ENCODE measurements around the gene OAS3. TPM values are rescaled to one million over a fixed set of nuclear protein-coding genes. Genes with fewer than 3 reads are reported as not detected.
A peak's percentile ranks its signal among the peaks of the same experiment; 100 is the strongest.
"Not testable (repeated sequence)": the region's sequence is repeated elsewhere in the genome, so short reads cannot be mapped to it uniquely, and the experiment has no call there.

Gene OAS3, protein sequence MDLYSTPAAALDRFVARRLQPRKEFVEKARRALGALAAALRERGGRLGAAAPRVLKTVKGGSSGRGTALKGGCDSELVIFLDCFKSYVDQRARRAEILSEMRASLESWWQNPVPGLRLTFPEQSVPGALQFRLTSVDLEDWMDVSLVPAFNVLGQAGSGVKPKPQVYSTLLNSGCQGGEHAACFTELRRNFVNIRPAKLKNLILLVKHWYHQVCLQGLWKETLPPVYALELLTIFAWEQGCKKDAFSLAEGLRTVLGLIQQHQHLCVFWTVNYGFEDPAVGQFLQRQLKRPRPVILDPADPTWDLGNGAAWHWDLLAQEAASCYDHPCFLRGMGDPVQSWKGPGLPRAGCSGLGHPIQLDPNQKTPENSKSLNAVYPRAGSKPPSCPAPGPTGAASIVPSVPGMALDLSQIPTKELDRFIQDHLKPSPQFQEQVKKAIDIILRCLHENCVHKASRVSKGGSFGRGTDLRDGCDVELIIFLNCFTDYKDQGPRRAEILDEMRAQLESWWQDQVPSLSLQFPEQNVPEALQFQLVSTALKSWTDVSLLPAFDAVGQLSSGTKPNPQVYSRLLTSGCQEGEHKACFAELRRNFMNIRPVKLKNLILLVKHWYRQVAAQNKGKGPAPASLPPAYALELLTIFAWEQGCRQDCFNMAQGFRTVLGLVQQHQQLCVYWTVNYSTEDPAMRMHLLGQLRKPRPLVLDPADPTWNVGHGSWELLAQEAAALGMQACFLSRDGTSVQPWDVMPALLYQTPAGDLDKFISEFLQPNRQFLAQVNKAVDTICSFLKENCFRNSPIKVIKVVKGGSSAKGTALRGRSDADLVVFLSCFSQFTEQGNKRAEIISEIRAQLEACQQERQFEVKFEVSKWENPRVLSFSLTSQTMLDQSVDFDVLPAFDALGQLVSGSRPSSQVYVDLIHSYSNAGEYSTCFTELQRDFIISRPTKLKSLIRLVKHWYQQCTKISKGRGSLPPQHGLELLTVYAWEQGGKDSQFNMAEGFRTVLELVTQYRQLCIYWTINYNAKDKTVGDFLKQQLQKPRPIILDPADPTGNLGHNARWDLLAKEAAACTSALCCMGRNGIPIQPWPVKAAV
- total RNA-seq = 7.6 TPM

DNA sequence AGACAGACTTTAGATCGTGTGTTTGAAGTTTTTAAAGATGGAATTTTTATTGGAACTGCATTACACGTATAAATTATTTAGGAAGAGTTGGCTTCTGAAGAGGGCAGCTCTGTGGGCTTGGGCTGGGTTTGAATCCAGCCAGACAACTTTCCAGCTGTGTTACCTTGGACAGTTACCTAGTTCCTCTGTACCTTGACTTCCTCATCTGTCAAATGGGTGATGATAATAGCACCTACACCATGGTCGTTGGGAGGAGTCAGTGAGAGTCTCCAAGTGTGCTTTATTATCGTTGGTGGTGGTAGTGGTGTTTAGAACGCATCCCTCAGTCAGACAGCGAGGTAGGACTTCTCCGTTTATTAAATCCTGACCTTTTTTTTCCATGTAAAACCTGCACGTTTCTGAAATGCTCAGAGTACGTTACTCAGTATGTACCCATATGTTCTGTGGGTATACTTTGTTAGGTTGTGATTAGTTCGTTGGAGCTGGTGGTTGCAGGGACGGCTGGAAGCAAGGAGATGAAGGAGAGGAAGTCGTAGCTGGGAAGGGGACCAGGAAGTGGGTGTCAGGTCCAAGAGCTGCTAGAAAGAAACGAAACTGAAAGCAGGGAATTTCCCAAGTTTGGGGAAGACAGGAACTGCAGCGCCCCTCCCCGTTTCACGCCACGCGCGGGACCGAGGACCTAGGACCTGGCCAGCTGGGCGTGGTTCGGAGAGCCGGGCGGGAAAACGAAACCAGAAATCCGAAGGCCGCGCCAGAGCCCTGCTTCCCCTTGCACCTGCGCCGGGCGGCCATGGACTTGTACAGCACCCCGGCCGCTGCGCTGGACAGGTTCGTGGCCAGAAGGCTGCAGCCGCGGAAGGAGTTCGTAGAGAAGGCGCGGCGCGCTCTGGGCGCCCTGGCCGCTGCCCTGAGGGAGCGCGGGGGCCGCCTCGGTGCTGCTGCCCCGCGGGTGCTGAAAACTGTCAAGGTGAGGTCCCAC, at the start of gene OAS3:
TSS of gene OAS3 (plus strand) at position 734 of the 979 bp plus-strand sequence. CDS start at position 791, 57 bp downstream.
- peak; percentile 86 for DNase-seq

DNA sequence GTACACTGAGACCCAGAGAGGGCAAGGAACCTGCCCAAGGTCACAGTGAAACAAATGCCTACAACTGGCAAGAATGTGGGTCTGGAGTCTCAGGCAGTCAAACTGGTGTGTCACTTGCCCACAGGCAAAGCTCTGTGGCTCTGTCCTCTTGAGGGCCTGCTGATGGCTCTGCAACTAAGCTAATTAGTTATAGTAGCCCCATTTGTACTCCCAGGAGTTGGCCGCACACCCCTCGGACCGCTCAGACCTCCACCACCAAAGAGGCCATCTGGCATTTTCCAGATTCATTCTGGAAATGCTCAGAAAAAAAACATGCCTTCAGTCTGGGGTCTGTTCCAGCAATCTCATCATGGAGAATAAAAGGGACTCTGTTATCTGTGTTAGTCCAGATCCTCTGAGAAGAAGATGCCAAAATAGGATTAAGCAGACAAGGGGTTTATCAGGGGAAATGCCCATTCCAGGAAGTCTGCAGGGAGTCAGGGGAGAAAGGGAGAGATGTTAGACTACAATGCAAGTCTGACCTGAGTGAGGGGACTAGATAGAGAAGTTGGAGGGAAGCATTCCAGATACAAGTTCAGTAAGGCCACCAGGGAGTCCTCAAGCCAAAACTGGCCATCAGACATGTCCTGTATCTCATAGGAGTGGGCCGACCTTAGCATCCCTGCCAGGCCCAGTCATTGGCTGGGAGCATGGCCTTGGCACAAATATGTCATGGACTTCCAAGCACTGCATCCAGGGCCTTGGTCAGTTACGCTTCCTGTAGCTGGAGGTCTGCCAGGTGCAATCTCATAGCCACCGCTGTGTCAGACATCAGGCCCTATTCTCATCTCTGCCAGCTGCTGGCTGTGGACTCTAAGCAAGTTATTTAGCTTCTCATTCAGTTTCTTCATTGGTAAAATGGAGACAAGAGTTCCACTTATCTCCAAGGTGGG, 46.9 kb upstream of the OAS3 start:
- DNase-seq = no peak

DNA sequence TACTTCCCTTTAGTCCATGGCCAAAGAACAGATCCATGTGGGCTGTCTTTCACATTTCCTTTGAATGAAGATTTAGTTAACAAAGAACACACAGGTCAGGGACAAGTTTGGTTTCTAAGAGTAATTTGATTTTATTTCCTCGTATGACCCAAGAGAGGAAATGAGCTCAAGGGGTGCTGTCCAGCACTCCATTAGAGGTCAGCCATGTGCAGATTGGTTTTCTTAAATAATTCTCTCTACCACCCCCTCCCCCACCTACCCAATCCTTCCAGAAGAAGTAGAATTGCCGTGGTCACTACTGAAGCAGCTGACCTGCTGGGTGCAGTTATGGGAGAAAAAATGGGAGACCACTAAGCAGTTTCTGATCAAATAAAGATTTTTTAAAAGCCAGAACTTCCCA, 45.4 kb upstream of the OAS3 start:
- DNase-seq = no peak

DNA sequence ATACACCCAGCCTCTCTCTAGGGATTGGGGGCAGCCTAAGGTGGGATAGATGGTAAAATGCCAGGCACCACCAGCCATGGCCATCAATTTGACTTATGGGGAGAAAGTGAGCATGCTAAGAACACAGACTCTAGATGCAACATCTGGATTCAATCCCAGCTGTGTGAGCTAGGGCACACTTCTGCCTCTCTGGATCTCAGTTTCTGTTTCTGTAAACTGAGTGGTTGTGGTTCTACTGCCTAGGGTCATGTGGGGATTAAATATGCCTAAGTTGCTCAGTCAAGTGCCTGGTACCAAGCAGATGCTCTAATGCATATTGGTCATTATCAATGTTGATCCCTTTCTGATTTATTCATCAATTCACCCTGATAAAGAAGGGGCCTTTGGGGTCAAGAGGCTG, 44.1 kb upstream of the OAS3 start:
- DNase-seq = no peak

DNA sequence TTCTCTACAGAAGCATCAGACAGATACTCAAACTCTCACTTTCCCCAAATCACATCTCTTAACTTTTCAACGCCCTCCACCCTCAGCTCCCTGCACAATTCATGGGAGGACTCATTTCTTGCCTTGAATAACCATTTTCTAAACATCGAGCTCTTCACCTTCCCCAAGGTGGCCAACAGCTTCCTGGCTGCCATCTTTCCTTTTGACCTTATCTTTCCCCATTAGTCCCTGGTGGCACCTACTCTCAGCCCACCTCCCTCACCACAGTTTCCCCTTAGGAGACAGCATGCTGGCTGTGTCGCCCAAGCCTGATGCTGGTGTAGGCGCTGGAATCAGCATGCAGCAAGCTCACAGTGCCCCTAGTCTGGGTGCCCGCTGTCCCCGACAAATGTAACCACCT, 39.9 kb upstream of the OAS3 start:
- DNase-seq = no peak

DNA sequence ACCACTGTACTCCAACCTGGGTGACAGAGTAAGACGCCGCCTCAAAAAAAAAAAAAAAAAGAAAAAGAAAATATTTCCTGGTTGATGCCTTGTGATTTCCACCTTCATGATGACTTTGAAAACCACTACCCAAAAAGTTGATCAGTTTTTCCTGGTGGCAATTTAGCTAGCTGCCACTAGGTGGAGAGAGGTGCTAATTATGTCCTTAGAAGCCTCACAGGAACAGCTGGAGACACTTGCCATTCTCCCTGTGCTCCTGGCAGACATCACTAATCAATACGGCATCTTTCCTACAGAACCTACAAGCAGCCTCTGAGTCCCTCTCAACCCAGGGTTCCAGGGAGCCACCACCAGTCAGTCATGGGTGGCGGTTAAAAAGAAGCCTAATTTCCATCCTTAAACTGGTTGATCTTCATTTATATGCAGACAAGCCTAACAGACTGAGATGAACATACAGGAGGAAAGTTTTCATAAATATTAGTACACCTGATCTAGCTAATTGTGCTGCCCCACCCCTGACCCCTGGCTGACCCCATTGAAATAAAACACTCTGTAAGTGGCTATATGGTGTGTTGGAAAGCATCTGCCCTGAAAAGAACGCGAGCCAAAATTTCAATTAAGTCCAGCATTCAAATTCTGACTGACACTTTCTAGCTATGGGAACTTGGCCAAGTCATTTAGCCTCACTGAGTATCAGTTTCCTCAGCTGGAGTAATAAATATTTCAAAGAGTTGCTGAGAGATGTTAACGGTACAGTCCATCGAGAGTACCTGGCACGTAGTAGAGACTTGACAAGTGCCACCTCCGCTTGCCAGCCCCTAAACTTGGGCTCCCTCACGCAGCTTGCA, 37.8 kb upstream of the OAS3 start:
- DNase-seq = no peak

DNA sequence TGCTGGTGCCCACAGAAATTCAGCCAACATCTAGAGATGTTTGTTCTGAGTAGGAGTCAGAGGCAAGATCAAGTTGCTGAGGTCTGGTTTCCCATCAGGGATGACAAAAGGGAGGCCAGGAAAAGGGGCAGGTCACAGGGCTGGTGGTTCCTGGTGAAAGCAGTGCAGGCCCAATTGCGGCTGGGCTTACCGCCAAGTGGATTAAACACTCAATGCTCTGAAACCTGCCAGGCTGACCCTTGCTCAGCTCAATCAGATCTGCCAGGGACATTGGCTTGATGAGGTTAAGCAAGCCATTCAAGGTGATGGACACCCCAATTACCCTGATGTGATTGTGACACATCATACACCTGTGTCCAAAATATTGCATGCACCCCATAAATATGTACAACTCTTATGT, 37.0 kb upstream of the OAS3 start:
- DNase-seq = no peak

DNA sequence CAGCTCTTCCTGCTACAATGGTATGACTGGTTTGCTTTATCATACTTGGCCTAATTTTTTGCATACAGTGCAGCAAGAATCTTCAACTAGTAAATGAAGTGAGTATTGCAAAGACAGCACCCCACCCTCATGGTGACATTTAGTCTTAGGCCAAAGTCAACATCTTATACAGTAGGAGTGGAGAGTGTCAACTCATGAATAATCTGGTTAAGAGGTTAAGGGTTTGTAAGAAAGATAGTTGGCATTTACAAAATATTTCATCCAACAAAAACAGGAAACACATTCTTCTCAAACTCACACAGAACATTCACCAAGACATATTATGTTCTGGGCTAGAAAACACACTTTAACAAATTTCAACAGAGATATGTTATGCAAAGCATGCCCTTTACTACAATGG, 33.7 kb upstream of the OAS3 start:
- no peak for DNase-seq

DNA sequence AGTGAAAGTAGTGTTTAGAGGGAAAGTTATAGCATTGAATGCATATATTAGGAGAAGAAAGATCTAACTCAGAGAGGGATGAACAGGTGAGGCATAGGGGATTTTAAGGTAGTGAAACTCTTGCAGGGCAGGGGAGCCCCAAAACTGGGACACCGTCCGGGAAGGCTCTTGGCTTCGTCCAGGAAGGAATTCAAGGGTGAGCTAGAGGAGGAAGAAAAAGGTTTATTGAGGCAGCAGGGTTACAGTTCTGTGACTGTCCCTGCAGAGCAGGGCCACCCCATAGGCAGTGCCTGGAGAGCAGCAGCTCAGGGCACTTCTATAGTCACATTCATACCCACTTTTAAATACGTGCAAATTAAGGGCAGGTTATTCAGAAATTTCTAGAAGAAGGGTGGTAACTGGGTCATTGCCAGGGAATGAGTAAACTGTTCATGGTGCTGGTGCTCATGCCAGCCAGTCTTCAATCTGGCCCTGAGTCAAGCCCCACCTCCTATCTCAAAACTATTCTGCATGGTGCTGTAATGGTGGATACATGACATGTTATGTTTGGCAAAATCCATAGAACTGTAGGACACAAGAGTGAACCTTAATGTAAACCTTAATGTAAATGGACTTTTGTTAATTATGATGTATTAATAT, 32.7 kb upstream of the OAS3 start:
- no peak for DNase-seq

DNA sequence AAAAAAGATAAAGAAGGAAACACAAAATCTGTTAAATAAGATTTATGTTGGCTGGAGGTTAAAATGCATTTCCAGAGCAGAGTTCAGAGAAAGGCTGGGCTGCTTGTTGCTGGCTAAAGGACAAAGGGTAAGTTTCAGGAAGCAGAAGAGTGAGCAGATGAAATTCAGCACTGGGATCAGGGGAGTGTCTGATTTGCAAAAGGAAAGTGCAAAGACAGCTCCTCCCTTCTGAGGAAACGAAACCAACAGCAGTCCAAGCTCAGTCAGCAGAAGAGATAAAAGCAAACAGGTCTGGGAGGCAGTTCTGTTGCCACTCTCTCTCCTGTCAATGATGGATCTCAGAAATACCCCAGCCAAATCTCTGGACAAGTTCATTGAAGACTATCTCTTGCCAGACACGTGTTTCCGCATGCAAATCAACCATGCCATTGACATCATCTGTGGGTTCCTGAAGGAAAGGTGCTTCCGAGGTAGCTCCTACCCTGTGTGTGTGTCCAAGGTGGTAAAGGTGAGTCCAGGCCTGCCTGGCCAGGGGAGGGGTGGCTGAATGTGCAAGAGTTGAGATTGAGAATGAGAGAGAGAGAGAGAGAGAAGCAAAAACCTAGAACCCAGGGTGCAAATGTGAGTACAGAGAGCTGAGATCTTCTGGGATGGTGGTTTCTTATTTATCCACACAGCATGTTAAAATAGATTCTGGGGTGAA, 31.4 kb upstream of the OAS3 start, which contains the start of gene OAS1:
TSS of gene OAS1 (plus strand) at position 251 of the 703 bp plus-strand sequence. CDS start at position 329, 78 bp downstream.
- peak; percentile 69 for DNase-seq

DNA sequence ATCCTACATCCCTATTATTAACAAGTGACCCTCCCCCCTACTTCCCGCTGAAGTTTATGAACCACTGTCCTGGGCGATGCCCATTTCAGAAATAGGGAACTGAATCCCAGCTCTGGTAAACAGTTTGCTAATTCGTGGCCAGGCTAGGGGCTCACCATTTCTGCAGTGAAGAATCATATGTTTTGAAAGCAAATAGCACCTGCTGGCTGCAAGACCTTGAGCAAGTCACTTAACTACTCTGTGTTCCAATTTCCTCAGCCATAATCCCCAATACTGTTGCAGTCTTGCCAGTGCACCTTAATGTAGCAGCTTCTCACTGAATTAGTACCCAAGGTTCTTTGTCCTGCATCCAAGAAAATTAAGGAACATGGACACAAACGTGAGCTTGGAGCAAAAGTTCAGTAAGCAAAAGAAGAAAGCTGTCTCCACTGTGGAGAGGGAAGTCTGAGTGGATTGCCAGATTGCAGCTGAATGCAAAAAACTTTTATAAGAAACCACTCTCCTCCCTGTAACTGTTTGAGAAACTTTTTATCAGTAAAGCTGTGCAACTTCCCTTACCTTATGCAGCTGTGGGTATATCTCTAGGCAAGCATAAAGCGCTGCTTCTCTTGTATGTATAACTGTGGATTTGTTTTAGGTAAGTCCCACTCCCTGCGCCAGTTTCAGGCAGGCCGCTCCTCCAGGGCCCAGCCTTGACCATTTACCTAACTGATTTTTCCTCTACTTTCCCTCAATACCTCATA, 30.7 kb upstream of the OAS3 start:
- DNase-seq = no peak

DNA sequence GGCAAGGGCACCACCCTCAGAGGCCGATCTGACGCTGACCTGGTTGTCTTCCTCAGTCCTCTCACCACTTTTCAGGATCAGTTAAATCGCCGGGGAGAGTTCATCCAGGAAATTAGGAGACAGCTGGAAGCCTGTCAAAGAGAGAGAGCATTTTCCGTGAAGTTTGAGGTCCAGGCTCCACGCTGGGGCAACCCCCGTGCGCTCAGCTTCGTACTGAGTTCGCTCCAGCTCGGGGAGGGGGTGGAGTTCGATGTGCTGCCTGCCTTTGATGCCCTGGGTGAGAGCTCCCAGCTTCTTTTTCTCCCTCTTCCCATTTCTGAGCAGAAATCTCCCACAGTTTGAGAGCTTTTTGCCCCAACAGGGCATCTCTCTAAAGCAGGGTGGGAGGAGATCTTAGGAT, 29.7 kb upstream of the OAS3 start:
- no peak for DNase-seq

DNA sequence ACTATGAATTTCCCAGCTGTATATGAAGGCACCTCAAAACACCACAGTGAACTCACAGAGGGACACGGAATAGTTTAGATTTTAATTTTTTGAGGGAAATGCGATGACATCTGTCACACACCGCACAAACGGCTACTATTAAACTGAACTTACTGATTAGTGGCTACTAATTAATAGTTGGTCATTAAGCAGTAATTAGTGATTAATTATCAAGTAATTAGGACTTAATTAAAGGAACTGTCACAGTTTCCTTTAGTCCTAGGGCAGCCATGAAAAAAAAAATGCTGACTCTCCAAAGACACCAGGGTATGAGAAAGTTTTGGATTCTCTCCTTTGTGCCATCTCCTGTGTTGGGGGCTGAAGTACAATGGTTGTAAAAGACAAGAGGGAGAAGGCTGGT, 28.6 kb upstream of the OAS3 start:
- no peak for DNase-seq

DNA sequence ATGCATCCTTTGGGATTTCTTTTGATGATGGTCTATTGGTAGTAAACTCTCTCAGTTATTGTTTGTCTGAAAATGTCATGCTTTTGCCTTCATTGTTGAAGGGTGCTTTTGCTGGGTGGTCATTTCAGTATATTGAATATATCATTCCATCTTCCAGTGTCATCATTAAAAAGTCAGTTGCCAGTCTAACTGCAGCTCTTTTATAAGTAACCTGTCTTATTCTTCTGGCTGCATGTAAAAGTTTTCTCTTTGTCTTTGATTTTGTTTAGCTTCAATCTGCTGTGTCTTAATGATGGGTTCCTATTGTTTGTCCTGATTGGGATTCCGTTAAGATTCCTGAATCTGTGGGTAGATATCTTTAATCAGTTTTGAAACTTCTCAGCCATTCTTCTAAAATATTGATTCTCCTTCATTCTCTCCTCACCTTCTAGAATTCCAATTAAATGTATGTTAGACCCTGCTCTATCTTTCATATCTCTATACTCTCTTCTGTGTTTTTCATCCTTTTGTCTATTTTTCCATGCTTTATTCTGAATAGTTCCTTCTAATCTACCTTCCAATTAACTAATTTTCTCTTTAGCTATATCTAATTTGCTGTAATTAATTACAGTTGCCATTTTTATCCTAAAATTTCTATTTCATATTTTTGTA, 25.1 kb upstream of the OAS3 start:
- no peak for DNase-seq

DNA sequence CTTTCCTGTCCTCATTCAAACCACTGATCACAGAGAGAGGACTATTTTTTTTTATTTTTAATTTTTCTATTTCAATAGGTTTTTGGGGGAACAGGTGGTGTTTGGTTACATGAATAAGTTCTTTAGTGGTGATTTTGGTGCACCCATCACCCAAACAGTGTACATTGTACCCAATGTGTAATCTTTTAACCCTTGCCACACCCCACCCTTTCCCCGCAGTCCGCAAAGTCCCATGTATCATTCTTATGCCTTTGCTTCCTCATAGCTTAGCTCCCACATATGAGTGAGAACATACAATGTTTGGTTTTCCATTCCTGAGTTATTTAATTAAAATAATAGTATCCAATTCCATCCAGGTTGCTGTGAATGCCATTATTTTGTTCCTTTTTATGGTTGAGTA, 24.4 kb upstream of the OAS3 start:
- not testable (repeated sequence) for DNase-seq

DNA sequence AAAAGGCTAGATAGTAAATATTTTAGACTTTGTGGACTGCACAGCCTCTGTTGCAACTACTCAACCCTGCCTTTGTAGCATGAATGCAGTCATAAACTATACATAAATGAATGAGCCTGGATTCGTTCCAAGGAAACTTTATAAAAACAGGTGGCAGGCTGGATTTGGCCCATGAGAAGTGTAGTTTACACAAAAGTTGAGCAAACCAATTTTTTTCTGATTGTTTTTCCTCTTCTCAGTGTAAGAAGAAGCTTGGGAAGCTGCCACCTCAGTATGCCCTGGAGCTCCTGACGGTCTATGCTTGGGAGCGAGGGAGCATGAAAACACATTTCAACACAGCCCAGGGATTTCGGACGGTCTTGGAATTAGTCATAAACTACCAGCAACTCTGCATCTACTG, 22.0 kb upstream of the OAS3 start:
- DNase-seq = peak; percentile 3

DNA sequence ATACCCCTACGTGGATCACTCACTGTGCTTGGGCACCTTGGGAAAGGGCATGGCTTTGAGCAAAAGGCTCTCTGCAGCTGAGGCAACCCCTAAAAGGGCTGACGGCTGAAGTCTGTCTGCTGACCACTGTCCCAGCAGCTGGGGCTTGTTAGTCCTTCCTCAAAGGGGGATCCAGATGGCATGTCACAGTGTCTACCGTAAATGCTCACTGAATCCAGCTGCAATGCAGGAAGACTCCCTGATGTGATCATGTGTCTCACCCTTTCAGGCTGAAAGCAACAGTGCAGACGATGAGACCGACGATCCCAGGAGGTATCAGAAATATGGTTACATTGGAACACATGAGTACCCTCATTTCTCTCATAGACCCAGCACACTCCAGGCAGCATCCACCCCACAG, 19.2 kb upstream of the OAS3 start:
- DNase-seq = no peak
